SKM-1 treated with dmso at 0.1 percent for 144 hours (cell line): Measurements from ENCODE around the gene PRKRIP1.
A peak's percentile ranks its signal among the peaks of the same experiment; 100 is the strongest.
"Not testable (repeated sequence)": the region's sequence is repeated elsewhere in the genome, so short reads cannot be mapped to it uniquely, and the experiment has no call there.

Source experiments
- DNase-seq: peaks from one replicate; lab custom pipeline; 2025; ENCODE audit not compliant: unreplicated experiment; lab: John Stamatoyannopoulos, UW

PRKRIP1 gene

GRCh38 chr7:102395873-102396709 is at the start of gene PRKRIP1:
PRKRIP1 (plus strand) TSS chr7:102396363; CDS start chr7:102396412, 49 bp downstream.
- DNase-seq: peak; percentile 81

- DNase-seq: not testable (repeated sequence)
Observed at GRCh38 chr7:102346983-102347382, 49.2 kb upstream of the PRKRIP1 start.

DNA sequence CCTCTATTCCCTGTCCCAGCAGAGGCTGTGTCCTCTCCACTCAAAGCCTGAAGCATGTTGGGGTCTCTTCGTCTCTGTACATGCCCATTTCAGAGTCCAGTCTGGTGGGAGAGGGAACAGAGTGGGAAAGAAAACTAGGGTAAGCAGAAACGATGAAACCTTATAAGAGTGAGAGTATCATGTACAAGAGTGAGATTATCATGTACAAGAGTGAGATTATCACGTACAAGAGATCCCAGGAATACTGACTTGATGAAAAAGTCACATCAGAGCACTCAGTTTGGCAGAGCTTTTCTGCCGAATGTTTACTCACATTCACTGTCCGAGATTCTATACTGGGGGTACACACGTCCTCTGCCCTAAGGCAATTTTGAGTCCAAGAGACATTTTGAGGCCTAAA is 39.8 kb upstream of the PRKRIP1 start, which contains the start of gene SPDYE6:
TSS of gene SPDYE6 (minus strand) at position 101 of the 400 bp plus-strand sequence. CDS start 421 bp downstream, outside the sequence.
- not testable (repeated sequence) for DNase-seq

GRCh38 chr7:102363549-102364393 is 32.4 kb upstream of the PRKRIP1 start:
- DNase-seq: peak; percentile 95

DNA sequence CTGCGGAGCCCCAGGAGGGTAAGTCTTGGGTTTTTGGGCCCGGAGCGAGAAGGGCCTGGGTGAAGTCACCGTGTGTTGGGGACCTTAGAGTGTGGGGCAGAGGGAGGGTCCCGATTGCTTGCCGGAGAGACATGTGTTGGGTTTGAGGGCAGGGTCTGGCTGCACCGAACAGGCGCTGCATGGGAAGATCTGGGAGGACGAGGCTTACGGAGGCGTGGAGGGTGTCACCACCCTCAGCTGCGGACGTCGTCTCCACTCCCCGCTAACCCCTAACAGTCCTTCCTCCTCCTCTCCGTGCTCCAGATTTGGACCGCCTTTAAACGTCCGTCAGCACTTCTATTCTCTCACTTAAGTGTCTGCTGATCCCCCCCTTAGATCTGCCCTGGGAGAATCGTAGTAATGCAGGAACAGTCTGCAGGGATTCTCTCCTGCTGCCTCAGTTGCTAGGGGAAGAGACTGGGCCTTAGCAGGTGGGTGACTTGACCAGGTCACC is 31.7 kb upstream of the PRKRIP1 start:
- not testable (repeated sequence) for DNase-seq

GRCh38 chr7:102365390-102365789 is 30.8 kb upstream of the PRKRIP1 start:
- not testable (repeated sequence) for DNase-seq

- not testable (repeated sequence) for DNase-seq
Observed at GRCh38 chr7:102370038-102370437, 26.1 kb upstream of the PRKRIP1 start.

- not testable (repeated sequence) for DNase-seq
Observed at GRCh38 chr7:102372796-102373195, 23.4 kb upstream of the PRKRIP1 start.

DNA sequence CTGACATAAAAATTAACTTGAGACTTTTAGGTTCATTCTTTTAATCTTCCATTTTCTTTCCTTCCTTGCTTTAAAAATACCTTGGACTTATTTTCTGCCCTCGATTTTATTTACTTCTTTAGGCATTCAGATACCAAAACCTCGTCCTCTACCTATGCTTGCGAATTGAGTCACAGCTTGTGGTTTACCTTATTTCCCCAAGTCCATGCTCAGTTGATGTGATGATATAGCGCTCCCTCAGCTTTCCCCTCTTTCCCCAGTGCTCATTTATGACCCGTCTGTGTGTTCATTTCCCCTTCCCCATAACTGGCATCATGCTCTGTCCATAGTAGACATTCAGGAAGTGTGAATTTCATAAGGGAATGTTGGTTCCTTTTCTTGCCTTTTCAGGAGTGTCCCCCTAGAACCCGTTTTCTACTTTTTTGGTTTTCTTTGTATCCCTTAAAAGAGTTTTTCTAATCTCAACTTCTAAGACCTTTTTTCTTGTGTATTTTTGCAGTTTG is 19.1 kb upstream of the PRKRIP1 start:
- DNase-seq: no peak

GRCh38 chr7:102380837-102381236 is 15.3 kb upstream of the PRKRIP1 start:
- DNase-seq: not testable (repeated sequence)

GRCh38 chr7:102381696-102382425 is 14.3 kb upstream of the PRKRIP1 start:
- DNase-seq: not testable (repeated sequence)

- no peak for DNase-seq
Observed at GRCh38 chr7:102387064-102387463, 9.1 kb upstream of the PRKRIP1 start.

DNA sequence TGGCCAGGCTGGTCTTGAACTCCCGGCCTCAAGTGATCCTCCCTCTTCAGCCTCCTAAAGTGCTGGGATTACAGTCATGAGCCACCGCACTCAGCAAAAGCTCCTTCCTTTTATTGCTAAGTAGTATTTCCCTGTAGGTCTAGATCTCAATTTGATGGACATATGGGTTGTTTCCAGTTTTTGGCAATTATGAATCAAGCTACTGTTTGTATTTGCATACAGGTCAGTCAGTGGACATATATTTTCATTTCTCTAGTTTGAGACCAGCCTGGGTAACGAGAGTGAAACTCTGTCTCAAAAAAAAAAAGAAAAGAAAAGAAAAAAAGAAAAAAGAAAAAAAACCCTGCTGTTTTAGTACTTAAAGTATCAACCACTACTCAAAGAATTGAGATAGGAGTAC is 6.4 kb upstream of the PRKRIP1 start:
- no peak for DNase-seq

DNA sequence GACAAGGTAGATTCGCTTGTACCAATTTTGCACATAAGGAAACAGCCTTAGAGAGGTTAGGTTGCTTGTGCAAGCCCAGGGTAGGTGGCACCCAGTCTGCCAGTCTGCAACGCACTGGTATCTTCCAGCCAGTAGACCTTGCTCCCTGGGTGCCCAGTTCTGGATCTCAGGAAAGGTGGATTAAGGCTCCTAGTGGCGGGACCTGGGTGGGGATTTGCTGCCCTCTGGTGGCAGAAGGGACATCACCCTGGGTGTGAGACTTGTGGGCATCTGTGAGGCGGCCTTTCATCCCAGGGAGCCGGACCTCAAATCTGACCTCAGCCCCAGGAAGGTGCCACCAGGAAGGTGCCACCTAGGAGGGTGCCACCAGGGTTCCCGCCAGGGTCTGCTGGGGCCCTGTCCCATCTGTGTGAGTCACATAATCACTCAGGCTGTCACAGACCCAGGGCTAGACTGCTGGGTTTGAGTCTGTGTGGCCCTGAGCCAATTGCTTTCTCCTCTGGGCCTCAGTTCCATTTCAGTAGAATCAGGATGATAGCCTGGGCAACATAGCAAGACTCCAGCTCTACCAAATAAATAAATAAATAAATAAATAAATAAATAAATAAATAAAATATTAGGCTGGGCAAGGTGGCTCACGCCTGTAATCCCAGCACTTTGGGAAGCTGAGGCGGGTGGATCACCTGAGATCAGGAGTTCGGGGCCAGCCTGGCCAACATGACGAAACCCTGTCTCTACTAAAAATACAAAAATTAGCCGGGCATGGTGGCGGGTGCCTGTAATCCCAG is 5.3 kb upstream of the PRKRIP1 start:
- peak; percentile 72 for DNase-seq

DNA sequence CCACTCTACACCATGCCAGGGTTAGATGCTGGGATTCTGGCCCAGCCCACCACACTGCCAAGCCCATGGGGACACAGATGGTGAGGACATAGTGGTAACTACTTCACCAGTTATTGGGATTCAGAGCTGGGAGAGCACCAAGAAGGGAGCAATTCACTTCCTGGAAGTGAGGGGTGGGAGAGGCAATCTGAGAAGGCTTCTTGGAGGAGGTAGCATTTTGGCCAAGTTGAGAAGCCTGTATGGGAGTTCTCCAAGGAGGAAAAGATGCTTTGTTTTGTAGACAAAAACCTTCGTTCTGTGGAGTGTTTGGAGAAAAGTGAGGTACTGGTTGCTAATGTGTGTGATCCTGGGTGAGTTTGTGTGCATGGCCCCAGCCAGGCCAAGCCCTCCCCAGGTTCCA is 3.8 kb upstream of the PRKRIP1 start:
- DNase-seq: no peak

- no peak for DNase-seq
Observed at GRCh38 chr7:102393467-102393866, 2.7 kb upstream of the PRKRIP1 start.

- DNase-seq: no peak
Observed at GRCh38 chr7:102395592-102395872, 631 bp upstream of the PRKRIP1 start.

DNA sequence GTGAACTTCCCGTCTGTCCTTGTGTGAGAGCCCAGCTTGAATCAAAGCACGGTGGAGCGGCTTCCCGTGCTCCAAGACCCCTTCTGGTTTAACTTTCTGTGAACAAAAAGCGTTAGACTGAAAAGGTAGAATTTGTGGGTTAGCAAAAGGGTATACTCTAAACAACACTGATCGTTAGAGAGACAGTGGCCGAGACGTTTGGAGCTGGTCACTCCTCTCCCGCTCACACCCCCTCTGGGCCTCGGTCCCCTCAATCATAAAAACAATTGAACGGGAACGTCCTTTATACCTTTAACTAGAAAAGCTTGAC is 502 bp downstream of the PRKRIP1 start:
- DNase-seq: no peak

DNA sequence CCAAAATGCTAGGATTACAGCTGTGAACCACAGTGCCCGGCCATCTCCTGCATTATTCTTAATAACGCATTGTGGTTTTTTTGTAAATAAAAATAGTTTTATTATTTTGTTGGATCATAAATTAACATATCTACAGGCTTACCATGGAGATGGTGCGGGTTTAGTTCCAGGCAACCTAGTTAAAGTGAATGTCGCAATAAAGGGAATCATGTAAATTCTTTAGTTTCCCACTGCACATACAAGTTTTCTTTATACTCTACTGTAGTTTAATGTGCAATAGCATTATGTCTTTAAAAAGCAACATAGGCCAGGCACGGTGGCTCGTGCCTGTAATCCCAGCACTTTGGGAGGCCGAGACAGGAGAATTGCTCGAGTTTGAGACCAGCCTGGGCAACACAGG is 2.4 kb downstream of the PRKRIP1 start:
- DNase-seq: no peak

DNA sequence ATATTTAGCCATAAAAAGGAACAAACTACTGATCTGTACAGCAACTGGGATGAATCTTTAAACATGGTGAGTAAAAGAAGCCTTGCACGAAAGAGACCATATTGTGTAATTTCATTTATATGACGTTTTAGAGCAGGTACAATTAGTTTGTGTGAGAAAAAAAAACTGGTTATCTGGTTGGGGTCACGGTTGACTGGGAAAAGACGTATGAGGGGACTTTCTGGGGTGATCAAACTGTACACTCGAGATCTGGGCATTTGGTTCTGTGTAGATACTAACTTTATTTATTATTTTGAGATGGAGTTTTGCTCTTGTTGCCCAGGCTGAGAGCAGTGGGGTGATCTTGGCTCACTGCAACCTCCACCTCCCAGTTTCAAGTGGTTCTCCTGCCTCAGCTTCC is 4.2 kb downstream of the PRKRIP1 start:
- DNase-seq: no peak
